HG03354 (cell line): ENCODE data around the gene CEACAM6.

Experiments used
- ATAC-seq: cut with Tn5 transposase; IDR thresholded peaks from one replicate; pipeline ENCODE4 v1.9.1; 2021; ENCODE audit warnings: mild to moderate bottlenecking; ENCODE audit not compliant: unreplicated experiment, poor library complexity, severe bottlenecking

CEACAM6 gene

GRCh38 chr19:41792513-41793413 is 37.4 kb downstream of the CEACAM6 start:
- no peak for ATAC-seq

- ATAC-seq = no peak
Observed at GRCh38 chr19:41793414-41793727, 38.0 kb downstream of the CEACAM6 start.

- no peak for ATAC-seq
Observed at GRCh38 chr19:41795031-41795461, 39.7 kb downstream of the CEACAM6 start.

GRCh38 chr19:41796362-41796761 is 41.0 kb downstream of the CEACAM6 start, which contains the start of gene CEACAM3:
CEACAM3 (plus strand) TSS chr19:41796587; CDS start chr19:41796678, 91 bp downstream.
- ATAC-seq = no peak

GRCh38 chr19:41796901-41797300 is 41.6 kb downstream of the CEACAM6 start:
- no peak for ATAC-seq

- no peak for ATAC-seq
Observed at GRCh38 chr19:41799444-41800000, 44.2 kb downstream of the CEACAM6 start.

GRCh38 chr19:41801031-41801430 is 45.7 kb downstream of the CEACAM6 start:
- no peak for ATAC-seq

GRCh38 chr19:41801792-41802211 is 46.5 kb downstream of the CEACAM6 start:
- ATAC-seq = no peak

GRCh38 chr19:41802770-41803169 is 47.4 kb downstream of the CEACAM6 start:
- ATAC-seq = no peak

GRCh38 chr19:41804336-41804735 is 49.0 kb downstream of the CEACAM6 start:
- ATAC-seq = no peak

- ATAC-seq = no peak
Observed at GRCh38 chr19:41807176-41807575, 51.8 kb downstream of the CEACAM6 start.

- no peak for ATAC-seq
Observed at GRCh38 chr19:41808663-41809566, 53.6 kb downstream of the CEACAM6 start.

- ATAC-seq = no peak
Observed at GRCh38 chr19:41810301-41810700, 55.0 kb downstream of the CEACAM6 start.

GRCh38 chr19:41811036-41811435 is 55.7 kb downstream of the CEACAM6 start:
- ATAC-seq = no peak

- ATAC-seq = no peak
Observed at GRCh38 chr19:41811981-41812380, 56.7 kb downstream of the CEACAM6 start.

- ATAC-seq = no peak
Observed at GRCh38 chr19:41813911-41814310, 58.6 kb downstream of the CEACAM6 start.

GRCh38 chr19:41815301-41815700 is 60.0 kb downstream of the CEACAM6 start:
- no peak for ATAC-seq

- ATAC-seq = no peak
Observed at GRCh38 chr19:41816761-41817160, 61.4 kb downstream of the CEACAM6 start.

GRCh38 chr19:41821003-41821735 is 65.8 kb downstream of the CEACAM6 start:
- no peak for ATAC-seq
